Activated CD8-positive, alpha-beta T cell treated with anti-CD3 and anti-CD28 coated beads, Interleukin-2, amount 10 ng/mL, durations not matched to agents 7 days and 5 days (primary cell): ENCODE data around the gene CAMK2B. TPM values are rescaled to one million over a fixed set of nuclear protein-coding genes. Genes with fewer than 3 reads are reported as not detected.

Experiments
- ATAC-seq: fragments of 150-1000 bp; cut with Tn5 transposase; one replicate; pipeline ENCODE4 v1.10.0; 2021; ENCODE audit warnings: moderate library complexity
- CTCF ChIA-PET: fragments of 350-600 bp; sonication (Branson Sonifier 250); formaldehyde crosslinking; loops from one replicate; lab custom pipeline; 2021; ENCODE audit warnings: antibody characterized with exemption; lab: Charles Lee
- POLR2A ChIA-PET: fragments of 350-600 bp; sonication (Branson Sonifier 250); formaldehyde crosslinking; loops from one replicate; lab custom pipeline; 2021; ENCODE audit warnings: antibody characterized with exemption; lab: Charles Lee
- DNase-seq: peaks from one replicate; pipeline ENCODE4 v3.0.0-alpha.2; 2020
- H3K27ac Mint-ChIP-seq: one replicate; pipeline ENCODE4 v1.8.0; 2021; ENCODE audit warnings: mild to moderate bottlenecking, mixed read lengths
- H3K27me3 Mint-ChIP-seq: one replicate; pipeline ENCODE4 v1.8.0; 2021; ENCODE audit warnings: low read depth, mixed read lengths
- H3K36me3 Mint-ChIP-seq: one replicate; pipeline ENCODE4 v1.8.0; 2021; ENCODE audit warnings: low read depth, mixed read lengths
- H3K4me1 Mint-ChIP-seq: one replicate; pipeline ENCODE4 v1.8.0; 2021; ENCODE audit warnings: low read depth, mixed read lengths
- H3K4me3 Mint-ChIP-seq: one replicate; pipeline ENCODE4 v1.8.0; 2021; ENCODE audit warnings: mild to moderate bottlenecking, mixed read lengths
- H3K9me3 Mint-ChIP-seq: one replicate; pipeline ENCODE4 v1.8.0; 2022; ENCODE audit warnings: mixed read lengths; ENCODE audit not compliant: insufficient read depth
- total RNA-seq, 2 experiments: library from RNA; stranded (reverse); gene quantifications; one replicate each; pipeline ENCODE4 v1.2.3, GENCODE V29; 2021

CAMK2B gene
- total RNA-seq, 2 experiments from 2014 or later = not detected

DNA sequence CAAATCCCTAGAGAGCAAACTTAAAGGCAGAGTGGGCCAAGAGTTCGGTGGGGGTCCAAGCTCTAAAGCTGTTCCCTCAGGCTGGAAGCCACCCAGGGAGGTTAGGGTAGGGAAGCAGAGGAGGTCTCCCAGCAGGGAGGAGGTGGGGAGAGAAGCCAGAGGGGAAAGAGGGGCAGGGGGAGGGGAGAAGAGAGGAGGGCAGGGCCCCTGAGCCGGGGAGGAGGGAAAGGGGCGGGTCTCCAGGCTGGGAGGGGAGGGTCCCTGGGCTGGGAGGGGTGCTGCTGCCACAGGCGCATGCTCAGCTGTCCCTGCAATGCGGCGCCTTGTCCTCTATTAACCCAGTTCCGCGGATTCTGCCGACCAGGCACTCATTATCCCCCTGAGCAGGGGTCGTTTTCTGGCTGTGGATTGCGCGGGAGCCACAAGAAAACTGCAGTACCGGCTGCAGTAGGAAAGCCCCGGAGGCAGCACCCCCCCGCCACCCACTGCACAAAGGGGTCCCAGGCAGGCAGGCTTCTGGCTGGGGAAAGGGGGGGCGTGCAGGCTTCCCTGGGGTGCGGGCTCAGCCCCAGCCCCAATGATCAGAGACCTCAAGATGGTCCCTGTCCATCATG, 49.3 kb downstream of the CAMK2B start:
- H3K27ac Mint-ChIP-seq = no peak overlapping the region
- no peaks in the 10 kb centered on the region for H3K4me1 Mint-ChIP-seq
- ATAC-seq (no peak), DNase-seq (no peak)
- H3K9me3 Mint-ChIP-seq = no peaks in the 10 kb centered on the region
- ChIA-PET CTCF (interaction anchor here (1.0 kb wide), 1 partner anchor 35 kb away, joined by 3 read pairs; no protein-coding TSS in a partner anchor), POLR2A (no interaction called here)
- H3K4me3 Mint-ChIP-seq = no peak overlapping the region
- H3K27me3 Mint-ChIP-seq = peaks cover 1% of the 10 kb centered on the region
- H3K36me3 Mint-ChIP-seq = no peaks in the 10 kb centered on the region

DNA sequence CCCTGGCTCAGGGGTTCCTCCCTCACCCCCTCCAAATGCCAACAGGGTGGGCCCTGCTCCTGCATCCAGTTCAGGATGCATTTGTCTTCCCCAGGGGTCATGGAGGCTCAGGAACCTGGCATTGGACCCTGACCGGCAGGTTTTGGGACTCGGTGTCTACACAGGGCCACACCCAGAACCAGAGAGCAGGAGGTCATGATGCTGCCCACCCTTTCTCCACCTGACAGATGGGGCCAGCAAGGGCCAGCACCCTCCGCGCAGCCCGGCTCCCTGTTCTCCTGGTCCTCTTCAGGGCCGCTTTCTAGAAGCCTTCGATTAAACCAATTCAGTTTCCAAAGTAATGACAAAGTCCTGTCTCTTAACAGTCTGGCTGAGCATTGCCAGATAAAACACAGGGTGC, 50.2 kb downstream of the CAMK2B start:
- H3K27me3 Mint-ChIP-seq = peaks cover 1% of the 10 kb centered on the region
- no peaks in the 10 kb centered on the region for H3K4me1 Mint-ChIP-seq
- ATAC-seq = no peak
- DNase-seq = no peak
- H3K36me3 Mint-ChIP-seq = no peaks in the 10 kb centered on the region
- no peak overlapping the region for H3K4me3 Mint-ChIP-seq
- H3K27ac Mint-ChIP-seq = no peak overlapping the region
- ChIA-PET CTCF (no interaction called here), POLR2A (no interaction called here)
- H3K9me3 Mint-ChIP-seq = no peaks in the 10 kb centered on the region

DNA sequence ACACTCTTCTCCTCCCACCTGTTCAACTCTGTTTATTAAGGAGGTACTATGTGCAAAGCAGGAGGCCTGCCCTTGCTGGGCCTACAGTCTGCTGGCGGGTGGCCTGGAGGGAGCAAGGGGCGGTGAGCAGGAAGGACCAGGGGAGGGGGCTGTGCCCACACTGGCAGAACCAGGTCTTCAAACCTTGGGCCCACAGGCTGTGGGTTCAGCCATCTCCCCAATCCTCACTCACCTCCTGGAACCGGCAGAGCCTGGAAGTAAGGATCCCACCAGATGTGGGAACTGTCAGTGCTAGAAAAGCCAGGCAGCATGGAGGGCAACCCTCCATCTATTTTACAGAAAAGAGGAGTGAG, 50.8 kb downstream of the CAMK2B start:
- CTCF ChIA-PET = no interaction called here
- POLR2A ChIA-PET = no interaction called here
- ATAC-seq (no peak), DNase-seq (no peak)
- Mint-ChIP-seq H3K27me3 (peaks cover 1% of the 10 kb centered on the region), H3K9me3 (no peaks in the 10 kb centered on the region), H3K27ac (no peak overlapping the region), H3K4me3 (no peak overlapping the region), H3K36me3 (no peaks in the 10 kb centered on the region), H3K4me1 (no peaks in the 10 kb centered on the region)

DNA sequence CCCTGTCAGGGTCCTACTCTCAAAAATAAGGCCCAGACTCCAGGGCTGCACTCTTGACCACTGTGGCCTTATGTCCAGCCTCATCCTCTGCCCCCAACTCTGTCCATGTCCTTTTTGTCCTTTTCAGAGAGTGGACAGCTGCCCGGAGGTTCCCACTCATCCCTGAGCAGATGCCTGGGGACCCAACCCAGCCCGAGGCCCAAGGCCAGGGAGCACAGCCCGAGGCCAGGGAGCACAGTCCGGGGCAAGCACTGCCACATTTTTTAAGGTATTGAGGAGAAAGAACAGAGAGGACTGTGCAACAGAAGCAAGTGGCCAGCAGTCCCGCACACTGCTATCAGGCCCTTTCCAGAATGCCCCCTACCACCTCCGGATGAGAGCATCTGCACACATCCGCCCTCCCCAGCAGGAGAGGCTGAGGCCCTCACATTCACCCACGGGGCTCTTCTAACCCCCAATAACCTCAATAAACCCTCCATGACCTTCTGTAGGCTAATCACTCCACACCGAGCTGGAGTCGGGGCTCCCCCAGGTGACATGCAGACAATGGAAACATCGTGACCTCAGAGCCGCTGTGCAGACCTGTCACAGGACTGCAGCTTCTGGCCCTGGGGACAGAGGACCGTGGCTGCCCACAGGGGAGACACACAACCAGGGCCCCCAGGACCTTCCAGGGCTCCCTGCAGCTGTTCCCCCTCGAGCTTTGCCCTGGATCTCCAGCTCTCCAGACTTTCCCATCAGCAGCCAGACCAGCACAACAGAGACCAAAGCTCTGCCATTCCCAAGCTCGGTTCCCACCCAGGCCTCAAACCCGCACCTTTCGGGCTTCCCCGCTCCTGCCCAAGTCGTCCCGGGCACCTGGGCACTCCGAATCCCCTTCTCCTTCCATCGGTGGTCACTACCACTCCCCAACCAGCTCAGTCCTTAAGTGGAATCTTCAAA, 51.4 kb downstream of the CAMK2B start:
- Mint-ChIP-seq H3K36me3 (no peaks in the 10 kb centered on the region), H3K27me3 (peaks cover 1% of the 10 kb centered on the region), H3K4me3 (no peak overlapping the region), H3K9me3 (no peaks in the 10 kb centered on the region), H3K4me1 (no peaks in the 10 kb centered on the region), H3K27ac (no peak overlapping the region)
- CTCF ChIA-PET = no interaction called here
- ATAC-seq = no peak
- POLR2A ChIA-PET = no interaction called here
- no peak for DNase-seq

DNA sequence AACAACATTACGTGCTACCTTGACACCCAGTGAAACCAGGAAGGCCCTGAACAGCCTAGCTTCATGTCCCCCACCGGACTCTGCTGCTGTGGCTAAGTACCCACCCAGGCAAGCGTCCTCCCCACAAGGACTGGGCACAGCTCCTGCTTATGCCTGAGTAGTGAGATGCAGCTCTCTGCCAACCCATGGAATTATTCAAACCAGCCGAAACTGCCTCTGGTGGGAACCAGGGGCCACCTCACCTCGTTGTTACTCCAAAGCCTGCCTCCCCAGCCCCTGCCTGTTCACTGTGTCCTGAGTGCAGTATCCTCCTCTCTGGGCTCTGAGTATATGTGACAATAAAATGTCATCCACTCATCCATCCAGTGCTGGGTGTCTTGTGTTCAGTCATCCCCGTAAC, 52.4 kb downstream of the CAMK2B start:
- no peaks in the 10 kb centered on the region for H3K36me3 Mint-ChIP-seq
- ATAC-seq (no peak), DNase-seq (no peak)
- H3K9me3 Mint-ChIP-seq = no peaks in the 10 kb centered on the region
- ChIA-PET CTCF (no interaction called here), POLR2A (no interaction called here)
- H3K4me3 Mint-ChIP-seq = no peak overlapping the region
- no peak overlapping the region for H3K27ac Mint-ChIP-seq
- peaks cover 1% of the 10 kb centered on the region for H3K27me3 Mint-ChIP-seq
- no peaks in the 10 kb centered on the region for H3K4me1 Mint-ChIP-seq

DNA sequence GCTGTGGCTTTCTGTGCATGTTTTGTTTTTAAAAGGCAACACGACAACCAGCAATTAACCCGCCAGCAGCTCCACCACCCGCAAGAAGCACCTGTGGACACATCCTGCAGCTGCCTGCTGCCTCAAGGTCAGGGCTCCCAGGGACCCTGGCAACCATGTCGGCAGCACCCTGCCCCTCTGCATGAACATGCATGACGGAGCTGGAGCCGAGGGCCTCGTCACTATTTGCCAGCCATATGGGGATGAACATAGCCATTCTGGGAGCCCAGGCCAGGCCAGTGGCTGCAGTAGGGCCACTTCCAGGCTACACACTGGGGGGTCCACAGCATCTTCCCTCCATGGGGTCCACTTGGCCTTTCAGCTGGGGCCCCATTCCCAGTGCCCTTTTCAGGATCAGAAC, 52.9 kb downstream of the CAMK2B start:
- Mint-ChIP-seq H3K36me3 (no peaks in the 10 kb centered on the region), H3K9me3 (no peaks in the 10 kb centered on the region), H3K27ac (no peak overlapping the region), H3K4me1 (no peaks in the 10 kb centered on the region), H3K27me3 (peaks cover 1% of the 10 kb centered on the region), H3K4me3 (no peak overlapping the region)
- ATAC-seq = no peak
- ChIA-PET CTCF (no interaction called here), POLR2A (no interaction called here)
- no peak for DNase-seq

DNA sequence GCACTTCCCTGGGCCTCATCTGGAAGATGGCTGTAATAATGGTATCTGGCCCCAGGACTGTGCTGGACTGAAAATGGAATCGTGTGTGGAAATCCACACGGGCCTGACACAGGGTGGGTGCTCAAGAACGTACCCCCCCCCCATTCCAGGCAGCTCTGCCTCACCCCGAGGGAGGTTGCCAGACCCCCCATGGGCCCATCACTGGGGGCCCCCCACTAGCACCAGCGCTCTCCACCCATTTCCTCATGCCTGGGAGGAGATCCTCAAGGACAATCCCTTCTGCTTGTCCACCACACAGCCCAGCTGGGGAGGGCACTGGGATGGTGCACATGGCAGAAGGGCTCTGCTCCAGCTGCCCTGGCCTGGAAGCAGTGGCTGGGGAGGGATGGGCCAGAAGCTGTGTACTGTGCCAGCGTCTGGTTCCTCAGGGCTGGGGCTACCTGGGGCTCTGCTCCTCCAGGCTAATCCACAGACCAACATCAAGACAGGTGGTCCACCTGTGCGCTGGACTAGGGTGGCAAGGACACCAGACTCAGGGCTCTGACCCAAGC, 55.4 kb downstream of the CAMK2B start:
- Mint-ChIP-seq H3K4me1 (no peaks in the 10 kb centered on the region), H3K27me3 (peaks cover 1% of the 10 kb centered on the region), H3K9me3 (no peaks in the 10 kb centered on the region), H3K36me3 (no peaks in the 10 kb centered on the region), H3K4me3 (no peak overlapping the region), H3K27ac (no peak overlapping the region)
- DNase-seq (no peak), ATAC-seq (no peak)
- POLR2A ChIA-PET = interaction anchor here (1.0 kb wide), 1 partner anchor 10 kb away, joined by 3 read pairs; no protein-coding TSS in a partner anchor
- CTCF ChIA-PET = no interaction called here

DNA sequence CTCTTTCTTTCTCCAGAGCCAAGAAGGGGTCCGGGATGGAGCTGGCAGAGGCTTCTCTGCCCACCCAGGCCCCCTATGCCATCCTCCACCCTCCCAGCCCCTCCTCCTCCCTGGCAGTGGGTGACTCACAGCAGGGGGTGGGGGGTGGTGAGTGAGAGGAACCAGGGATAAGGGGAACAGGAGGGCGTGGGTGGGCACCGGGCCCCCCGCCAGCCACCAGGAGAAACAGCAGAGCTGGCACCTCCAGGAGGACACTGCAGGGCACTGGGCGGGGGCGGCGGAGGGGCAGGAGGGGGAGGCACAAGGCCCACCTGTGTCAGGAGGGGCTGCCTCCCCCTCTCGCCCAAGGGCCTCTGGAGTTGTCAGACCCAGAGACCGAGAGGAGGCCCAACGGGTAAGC, 56.0 kb downstream of the CAMK2B start:
- ATAC-seq (no peak), DNase-seq (no peak)
- peaks cover 1% of the 10 kb centered on the region for H3K27me3 Mint-ChIP-seq
- no peaks in the 10 kb centered on the region for H3K9me3 Mint-ChIP-seq
- ChIA-PET CTCF (no interaction called here), POLR2A (interaction anchor here (1.0 kb wide), 1 partner anchor 10 kb away, joined by 3 read pairs; no protein-coding TSS in a partner anchor)
- no peak overlapping the region for H3K4me3 Mint-ChIP-seq
- H3K4me1 Mint-ChIP-seq = no peaks in the 10 kb centered on the region
- no peak overlapping the region for H3K27ac Mint-ChIP-seq
- no peaks in the 10 kb centered on the region for H3K36me3 Mint-ChIP-seq

DNA sequence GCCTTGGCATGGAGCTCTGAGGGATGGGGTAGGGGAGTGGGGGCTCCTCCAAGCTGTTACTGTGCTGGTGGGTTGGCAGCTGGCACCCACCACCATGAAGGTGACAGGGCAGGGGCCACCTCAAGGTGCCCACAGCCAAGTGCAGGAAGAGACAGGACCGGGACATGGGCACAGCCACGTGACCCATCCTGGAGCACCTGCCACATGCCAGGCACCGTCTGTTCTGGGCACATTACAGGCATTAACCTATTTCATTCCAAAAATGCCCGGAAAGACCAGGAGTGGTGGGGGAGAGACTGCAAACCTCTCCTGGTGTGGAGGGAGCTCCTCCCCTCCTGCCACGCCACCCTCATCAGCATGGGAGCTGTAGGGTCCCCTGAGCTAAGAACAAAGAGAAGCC, 56.7 kb downstream of the CAMK2B start:
- ChIA-PET POLR2A (no interaction called here), CTCF (no interaction called here)
- Mint-ChIP-seq H3K27me3 (no peaks in the 10 kb centered on the region), H3K27ac (no peak overlapping the region), H3K4me3 (no peak overlapping the region), H3K36me3 (no peaks in the 10 kb centered on the region), H3K4me1 (peaks cover 3% of the 10 kb centered on the region), H3K9me3 (no peaks in the 10 kb centered on the region)
- DNase-seq (no peak), ATAC-seq (no peak)

DNA sequence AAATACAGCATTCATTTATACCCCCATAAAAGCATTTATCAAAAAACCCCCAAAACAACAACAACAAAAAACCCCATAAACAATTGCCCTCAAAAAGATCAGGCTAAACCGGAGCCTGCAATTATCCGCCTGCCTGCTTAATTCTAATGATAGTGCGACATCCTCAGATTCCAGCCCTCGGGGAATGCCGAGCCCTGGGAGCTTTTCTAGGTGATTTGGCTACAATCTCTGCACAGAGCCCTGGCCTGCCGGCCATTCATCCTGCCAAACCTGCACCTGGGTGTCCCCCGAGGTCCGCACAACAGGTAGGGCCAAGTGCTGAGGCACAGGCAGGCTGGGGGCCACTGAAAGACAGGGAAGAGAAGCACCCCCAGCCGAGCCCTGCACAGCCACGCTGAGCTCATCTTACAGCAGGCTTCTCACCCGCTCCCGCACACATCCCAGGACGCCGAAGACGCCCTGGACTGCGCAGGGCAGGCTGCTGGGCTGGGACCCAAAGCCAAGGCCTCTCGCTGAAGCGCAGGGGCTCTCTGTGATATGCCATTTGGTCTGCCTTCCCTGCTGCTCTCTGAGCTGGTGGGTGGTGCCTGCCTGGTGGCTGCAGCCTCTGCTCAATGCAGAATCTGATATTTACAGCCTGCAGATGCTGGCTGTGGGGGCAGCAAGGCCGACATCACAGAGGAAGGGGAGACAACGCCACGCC, 57.5 kb downstream of the CAMK2B start:
- CTCF ChIA-PET = no interaction called here
- H3K9me3 Mint-ChIP-seq = no peaks in the 10 kb centered on the region

DNA sequence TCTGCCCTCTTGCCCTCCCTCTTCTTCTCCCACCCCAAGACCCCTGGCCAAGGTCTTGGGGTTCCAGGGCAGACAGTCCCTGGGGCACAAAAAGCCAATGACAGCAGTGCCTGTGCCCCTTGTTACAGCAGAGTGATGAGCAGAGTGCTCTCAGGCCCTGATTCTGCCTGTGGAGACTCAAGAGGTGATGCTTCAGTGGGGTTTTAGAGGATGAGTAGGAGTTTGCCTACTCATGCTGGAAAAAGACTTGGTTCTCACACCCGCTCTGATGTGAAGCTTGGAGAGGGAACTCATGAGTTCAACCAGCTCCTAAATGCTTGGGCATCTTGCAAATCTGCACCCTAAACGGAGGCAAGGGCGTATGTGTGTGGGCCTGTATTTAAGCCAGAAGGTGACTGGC, 58.2 kb downstream of the CAMK2B start:
- DNase-seq = no peak
- no peak for ATAC-seq
- CTCF ChIA-PET = no interaction called here
- no peaks in the 10 kb centered on the region for H3K9me3 Mint-ChIP-seq
- POLR2A ChIA-PET = no interaction called here
- no peak overlapping the region for H3K27ac Mint-ChIP-seq
- no peak overlapping the region for H3K4me3 Mint-ChIP-seq
- no peaks in the 10 kb centered on the region for H3K27me3 Mint-ChIP-seq
- peaks cover 4% of the 10 kb centered on the region for H3K4me1 Mint-ChIP-seq
- H3K36me3 Mint-ChIP-seq = no peaks in the 10 kb centered on the region

More for the DNA sequence above, 57.5 kb downstream of the CAMK2B start:
- Mint-ChIP-seq H3K27me3 (no peaks in the 10 kb centered on the region), H3K36me3 (no peaks in the 10 kb centered on the region), H3K4me1 (peaks cover 4% of the 10 kb centered on the region), H3K27ac (no peak overlapping the region), H3K4me3 (no peak overlapping the region)
- DNase-seq = no peak
- no peak for ATAC-seq
- POLR2A ChIA-PET = no interaction called here

DNA sequence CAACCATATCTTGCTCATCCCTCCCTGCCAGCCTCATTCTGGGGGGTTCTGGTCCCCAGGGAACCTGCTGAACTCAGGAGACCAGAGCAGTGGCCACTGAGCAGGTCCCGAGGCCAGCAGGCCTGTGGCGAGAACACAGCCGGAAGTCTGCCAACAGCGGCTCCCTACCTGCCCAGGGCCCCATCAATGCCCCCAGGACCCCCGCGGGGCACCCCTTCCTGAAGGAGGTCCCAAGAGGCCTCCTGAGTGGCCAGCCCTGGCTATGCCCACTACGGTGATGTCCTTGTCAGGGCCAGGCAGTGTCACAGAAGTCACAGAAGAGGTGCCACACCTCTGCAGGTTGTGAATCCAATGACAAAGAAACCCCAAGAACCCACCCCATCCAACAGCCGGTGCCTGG, 58.9 kb downstream of the CAMK2B start:
- H3K36me3 Mint-ChIP-seq = no peaks in the 10 kb centered on the region
- DNase-seq (no peak), ATAC-seq (no peak)
- H3K4me1 Mint-ChIP-seq = peaks cover 4% of the 10 kb centered on the region
- no peak overlapping the region for H3K27ac Mint-ChIP-seq
- no peaks in the 10 kb centered on the region for H3K9me3 Mint-ChIP-seq
- CTCF ChIA-PET = no interaction called here
- H3K4me3 Mint-ChIP-seq = no peak overlapping the region
- POLR2A ChIA-PET = no interaction called here
- H3K27me3 Mint-ChIP-seq = no peaks in the 10 kb centered on the region
